ENCODE measurements around the gene ST14.

DNA sequence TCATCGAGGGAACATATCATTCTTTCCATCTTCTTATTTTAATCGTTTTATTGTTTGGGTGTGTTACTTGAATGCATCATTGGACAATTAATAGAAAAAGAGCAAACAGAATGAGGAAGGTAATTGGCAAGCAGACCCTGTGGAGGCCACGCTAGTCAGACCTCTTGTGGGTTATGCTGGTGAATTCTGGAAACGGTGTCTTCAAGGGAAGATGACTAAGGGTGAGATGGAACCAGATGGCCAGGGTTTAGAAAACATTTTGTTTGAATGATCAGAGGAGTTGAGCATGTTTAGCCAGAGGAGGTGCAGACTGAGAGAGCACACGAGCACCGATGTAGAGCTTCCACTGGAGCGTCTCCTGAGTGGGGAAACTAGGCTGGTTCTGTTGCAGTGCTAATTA, 8.5 kb downstream of the ST14 start:
- TF ChIP-seq POLR2A (IDR thresholded peaks at IDR 0.05; ENCODE audit: low read depth, low read length), result no peak
- no peak for TF ChIP-seq POLR2AphosphoS5 (IDR thresholded peaks at IDR 0.05; ENCODE audit: insufficient read depth, low read depth, low read length)
- TF ChIP-seq JUN (IDR thresholded peaks at IDR 0.05; ENCODE audit: borderline replicate concordance, insufficient read depth, insufficient read length, low read depth), result no peak
- TF ChIP-seq EZH2 (IDR thresholded peaks at IDR 0.05; ENCODE audit: borderline replicate concordance, low read depth, low read length, severe bottlenecking), result no peak
- TF ChIP-seq, protein P1, sequence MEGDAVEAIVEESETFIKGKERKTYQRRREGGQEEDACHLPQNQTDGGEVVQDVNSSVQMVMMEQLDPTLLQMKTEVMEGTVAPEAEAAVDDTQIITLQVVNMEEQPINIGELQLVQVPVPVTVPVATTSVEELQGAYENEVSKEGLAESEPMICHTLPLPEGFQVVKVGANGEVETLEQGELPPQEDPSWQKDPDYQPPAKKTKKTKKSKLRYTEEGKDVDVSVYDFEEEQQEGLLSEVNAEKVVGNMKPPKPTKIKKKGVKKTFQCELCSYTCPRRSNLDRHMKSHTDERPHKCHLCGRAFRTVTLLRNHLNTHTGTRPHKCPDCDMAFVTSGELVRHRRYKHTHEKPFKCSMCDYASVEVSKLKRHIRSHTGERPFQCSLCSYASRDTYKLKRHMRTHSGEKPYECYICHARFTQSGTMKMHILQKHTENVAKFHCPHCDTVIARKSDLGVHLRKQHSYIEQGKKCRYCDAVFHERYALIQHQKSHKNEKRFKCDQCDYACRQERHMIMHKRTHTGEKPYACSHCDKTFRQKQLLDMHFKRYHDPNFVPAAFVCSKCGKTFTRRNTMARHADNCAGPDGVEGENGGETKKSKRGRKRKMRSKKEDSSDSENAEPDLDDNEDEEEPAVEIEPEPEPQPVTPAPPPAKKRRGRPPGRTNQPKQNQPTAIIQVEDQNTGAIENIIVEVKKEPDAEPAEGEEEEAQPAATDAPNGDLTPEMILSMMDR (IDR thresholded peaks at IDR 0.05; ENCODE audit: extremely low read depth in 1 of 2, insufficient read depth in 1 of 2, low read depth in 1 of 2, low read length in 2 of 2), result no peak
- TF ChIP-seq, protein P2, sequence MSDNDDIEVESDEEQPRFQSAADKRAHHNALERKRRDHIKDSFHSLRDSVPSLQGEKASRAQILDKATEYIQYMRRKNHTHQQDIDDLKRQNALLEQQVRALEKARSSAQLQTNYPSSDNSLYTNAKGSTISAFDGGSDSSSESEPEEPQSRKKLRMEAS (IDR thresholded peaks at IDR 0.05; ENCODE audit: insufficient read depth, insufficient read length), result no peak
- no peak for TF ChIP-seq GATA2 (IDR thresholded peaks at IDR 0.05; ENCODE audit: insufficient read depth, insufficient read length, low read depth, low read length)
- no peak for TF ChIP-seq MYC (IDR thresholded peaks at IDR 0.05; ENCODE audit: low read depth, low read length)
